Stimulated activated CD4-positive, alpha-beta T cell treated with anti-CD3 and anti-CD28 coated beads, TNF-alpha, amount 100 ng/mL, for 1 hour (primary cell): ENCODE measurements around the gene S100B.

Experiments
- DNase-seq, 3 donors: peaks; one replicate each; pipeline ENCODE4 v3.0.0-alpha.2; 2020; ENCODE audit warnings: low read depth in 3 of 3, low spot score in 1 of 3

Gene S100B

DNA sequence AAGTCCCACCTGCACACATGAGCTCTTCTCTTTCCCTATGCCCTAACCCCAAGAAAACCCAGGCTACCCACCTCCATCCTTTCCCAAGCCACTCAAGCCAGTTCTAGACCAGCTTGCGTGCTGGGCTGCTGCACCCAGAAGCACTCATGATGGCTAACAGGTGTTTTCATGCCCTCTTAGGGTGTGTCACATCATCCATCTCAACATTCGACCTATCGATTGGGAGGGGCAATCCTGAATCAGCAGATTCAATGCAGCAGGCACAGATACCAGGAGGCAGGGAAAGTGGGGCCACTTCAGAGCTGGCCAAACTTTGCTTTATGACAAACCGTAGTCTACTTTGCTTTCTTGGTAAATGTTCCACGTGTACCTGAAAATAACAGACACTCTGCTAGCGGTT lies 24.0 kb upstream of the S100B start:
- DNase-seq: no peak

DNA sequence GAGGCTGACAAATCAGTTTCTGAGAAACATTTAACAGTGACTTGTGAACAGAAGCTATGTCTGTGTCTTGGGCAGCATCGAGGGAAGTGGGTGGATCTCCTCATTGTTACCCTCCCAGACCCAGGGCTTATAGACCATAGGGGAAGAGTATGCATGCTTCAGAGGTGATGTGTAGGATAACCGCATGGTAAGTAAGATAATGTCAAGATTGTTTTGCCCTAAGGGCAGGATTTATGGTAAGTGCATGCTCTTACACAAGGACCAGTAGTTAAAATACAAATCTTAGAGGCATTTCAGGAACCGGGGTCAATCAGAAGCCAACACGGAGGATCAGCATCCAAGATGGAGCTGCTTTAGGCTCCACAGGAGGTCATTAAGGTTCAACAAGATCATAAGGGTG lies 22.8 kb upstream of the S100B start:
- no peak for DNase-seq

DNA sequence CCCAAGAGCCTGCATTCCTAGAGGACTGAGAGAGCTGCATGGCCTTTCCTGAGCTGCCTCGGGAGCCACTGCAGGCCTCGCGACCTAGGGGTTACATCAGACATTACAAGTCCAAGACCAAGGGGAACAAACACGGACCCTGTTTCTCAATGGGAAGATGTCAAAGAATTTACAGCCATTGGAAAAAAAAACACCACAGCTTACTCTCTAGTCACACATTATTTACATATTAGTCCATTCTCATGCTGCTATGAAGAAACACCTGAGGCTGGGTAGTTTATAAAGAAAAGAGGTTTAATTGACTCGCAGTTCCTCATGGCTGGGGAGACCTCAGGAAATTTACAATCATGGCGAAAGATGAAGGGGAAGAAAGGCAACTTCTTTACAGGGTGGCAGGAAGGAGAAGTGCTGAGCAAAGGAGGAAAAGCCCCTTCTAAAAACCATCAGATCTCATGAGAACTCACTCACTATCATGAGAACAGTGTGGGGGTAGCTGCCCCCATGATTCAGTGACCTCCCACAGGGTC lies 22.2 kb upstream of the S100B start:
- no peak for DNase-seq

DNA sequence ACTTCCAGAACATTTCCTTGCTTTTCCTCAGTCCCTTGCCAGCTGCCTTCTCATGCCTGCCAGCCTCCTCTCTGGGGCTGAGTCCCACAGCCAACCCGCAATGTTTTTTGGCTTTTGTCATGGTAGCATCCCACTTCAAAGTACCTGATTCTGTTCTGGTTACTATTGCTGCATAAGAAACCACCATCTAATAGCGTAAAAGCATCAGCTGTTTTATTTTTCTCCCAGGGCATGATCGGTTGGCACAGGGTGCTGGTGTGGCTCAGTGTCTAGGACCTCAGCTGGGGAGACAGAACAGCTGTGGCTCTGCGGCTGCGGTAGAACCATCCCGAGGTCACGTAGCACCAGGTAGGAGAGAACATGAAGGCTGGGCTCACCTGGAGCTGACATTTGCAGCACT lies 21.7 kb upstream of the S100B start:
- DNase-seq: no peak

DNA sequence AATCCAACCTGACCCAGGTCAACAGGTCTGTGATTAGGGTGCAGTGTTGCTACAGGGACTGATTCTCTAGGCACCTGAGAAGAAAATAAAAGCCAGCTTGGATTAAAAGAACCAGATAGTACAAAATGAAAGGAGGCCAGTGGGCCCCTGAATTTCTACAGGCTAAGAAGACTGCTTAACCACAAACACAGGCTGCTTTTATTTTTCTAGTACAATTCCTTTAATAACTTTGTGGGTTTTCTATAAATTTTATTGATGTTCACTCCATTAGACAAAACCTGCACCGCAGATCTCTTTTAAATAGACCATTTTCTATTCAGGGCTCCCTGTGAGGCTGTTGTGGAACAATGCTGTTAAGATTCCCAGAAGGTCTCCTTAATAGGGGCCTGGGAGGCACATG lies 20.9 kb upstream of the S100B start:
- DNase-seq: no peak

DNA sequence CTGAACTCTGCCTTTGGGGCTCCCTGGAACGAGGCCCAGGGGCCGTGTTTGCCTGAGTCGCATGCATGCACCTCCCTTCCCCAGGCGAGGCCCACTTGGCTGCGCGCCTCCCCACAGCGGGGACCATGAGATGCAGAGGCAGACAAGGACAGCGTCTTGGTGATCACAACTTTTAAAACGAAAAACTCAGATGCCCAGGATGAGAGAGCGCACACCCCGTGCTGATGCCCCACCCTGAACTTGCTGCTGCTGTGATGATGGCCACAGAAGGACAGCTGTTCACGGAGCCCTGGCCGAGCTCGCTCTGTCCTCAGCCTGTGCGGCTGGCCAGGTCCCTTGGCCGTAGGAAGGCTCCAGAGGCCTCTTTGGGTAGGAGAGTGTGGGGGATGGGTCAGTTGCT lies 19.2 kb upstream of the S100B start:
- DNase-seq: no peak

DNA sequence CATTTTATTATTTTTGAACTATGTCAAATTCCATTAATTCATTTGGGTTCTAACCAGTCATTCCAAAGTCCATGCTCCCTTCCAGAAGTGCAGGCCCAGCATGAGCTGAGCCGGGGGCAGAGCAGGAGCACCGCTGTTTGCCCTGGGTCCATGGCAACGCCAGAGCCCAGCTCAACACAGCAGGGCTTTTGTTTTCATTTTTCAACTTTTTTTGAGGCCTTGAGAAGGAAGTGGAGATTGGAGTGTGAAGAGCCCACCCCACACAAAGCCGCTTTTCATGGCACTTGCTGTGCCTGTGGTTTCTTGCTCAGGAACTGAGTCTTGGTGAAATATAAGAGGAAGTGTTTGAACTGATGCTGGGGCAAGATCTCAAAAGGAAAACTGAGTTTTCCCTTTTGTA lies 17.3 kb upstream of the S100B start:
- DNase-seq: no peak

DNA sequence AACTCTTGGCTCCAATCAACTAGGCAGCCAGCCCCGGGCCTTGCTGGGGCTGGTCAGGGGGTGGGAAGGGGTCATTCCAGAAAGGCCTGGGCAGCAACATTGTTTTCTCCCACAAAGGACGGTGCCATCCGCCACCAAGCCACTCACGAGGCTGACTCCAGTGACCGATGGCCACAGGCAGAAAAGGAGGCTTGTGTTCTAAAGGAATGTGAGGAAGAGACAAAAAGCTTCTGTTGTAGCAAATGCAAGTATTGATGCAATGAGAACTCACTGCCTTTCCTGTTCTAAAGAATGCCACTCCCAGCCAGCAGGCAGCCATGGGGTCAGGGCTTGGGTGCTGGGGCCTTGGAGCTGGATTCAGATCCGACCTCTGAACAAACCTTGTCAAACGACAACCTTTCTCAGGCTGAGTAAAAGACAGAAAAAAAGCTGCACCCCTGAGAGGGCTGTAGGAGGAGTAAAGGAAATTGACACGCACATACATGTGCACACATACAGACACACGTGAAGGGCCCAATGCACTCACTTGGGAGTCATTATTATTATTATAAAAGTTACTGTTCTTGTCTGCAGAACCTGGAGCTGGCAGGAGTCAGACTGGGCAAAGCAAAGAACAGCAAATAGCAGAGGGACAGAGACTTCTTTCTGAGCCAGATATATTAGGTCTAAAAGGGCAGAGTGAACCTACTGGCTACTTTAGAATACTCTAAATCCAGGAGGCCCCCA lies 16.7 kb upstream of the S100B start:
- DNase-seq: no peak

DNA sequence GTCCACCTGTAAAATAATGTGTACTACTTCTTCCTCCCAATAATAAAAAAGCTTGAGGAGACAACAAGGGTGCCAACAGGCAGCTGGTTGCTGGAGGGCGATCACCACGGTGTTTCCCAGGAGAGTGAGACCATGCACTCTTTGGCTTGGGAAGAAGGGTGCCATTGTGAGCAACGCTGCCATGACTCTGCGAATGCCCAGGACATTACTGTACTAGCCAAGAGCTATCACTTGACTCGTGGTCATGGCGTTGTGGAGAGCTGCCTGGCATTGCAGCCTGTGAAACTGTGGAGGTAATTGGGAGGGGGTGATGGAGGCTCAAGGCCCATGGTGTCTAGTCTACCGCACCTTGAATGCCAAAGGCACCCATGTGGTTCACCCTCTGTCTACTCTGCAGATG lies 16.0 kb upstream of the S100B start:
- no peak for DNase-seq

DNA sequence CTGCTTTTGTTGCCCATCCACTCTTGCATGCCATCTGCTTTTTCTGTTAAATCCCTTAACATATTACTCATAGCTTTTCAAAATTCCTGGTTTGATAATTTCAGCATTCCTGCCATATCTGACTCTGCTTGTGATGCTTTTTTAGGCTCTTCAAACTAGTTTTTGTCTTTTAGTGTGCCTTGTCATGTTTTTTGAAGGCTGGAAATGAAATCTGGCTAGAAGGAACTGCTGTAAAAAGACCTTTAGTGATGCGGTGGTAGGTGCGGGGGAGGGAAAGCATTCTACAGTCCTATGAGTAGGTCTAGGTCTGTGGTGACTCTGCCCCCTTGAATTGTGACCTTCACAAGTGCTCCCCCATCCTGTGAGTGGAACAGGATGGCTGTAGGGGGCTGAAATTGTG lies 15.0 kb upstream of the S100B start:
- no peak for DNase-seq

DNA sequence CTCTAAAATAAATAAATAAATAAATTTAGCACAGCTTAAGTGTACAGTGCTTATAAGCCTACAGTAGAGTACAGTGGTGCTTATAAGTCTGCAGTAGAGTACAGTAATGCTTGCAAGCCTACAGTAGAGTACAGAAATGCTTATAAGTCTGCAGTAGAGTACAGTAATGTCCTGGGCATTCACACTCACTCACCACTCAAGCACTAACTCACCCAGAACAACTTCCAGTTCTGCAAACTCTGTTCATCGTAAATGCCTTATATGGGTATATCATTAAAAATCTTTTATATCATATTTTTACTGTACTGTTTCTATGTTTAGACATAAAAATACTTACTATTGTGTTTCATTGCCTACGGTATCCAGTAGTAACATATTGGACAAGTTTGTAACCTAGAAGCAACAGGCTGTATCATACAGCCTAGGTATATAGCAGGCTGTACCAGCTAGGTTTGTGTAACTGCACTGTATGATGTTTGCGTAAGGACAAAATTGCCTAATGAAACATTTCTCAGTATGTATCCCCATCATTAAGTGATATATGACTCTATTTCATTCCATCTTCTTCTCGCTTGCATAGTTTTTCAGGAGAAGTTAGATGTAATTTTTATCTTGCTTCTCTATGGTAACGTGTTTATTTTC lies 14.0 kb upstream of the S100B start:
- DNase-seq: no peak

DNA sequence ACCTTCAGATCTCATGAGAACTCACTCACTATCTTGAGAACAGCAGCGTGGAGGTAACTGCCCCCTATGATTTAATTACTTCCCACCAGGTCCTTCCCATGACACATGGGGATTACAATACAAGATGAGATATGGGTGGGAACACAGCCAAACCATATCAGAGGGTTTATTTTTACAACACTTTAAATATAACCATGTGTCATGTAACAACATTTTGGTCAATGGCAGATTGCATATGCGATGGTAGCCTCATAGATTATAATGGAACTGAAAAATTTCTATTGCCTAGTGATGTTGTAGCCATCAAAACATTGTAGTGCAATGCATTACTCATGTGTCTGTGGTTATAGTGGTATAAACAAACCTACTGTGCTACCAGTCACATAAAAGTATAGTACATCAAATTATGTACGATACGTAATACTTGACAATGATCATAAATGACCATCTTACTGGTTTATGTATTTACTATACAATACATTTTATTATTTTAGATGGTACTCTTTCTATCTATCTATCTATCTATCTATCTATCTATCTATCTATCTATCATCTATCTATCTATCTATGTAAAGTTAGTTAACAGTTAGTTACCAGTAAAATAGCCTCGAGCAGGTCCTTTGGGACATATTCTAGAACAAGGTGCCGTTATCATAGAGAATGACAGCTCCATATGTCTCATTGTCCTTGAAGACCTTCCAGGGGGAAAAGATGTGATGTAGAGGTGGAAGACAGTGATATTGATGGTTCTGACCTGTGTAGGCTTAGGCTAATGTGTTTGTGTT lies 12.6 kb upstream of the S100B start:
- DNase-seq: no peak

DNA sequence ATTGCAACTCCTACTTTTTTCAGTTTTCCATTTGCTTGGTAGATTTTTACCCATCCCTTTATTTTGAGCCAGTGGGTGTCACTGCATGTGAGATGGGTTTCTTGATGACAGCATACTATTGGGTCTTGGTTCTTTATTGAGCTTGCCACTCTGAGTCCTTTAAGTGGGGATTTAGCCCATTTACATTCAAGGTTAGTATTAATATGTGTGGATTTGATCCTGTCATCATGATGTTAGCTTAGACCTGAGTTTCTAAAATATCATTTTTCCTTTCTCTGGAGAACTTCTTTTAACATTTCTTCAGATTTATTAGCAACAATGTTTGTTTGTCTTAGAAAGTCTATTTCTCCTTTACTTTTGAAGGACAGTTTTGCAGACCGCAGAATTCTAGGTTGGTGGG lies 11.8 kb upstream of the S100B start:
- no peak for DNase-seq

DNA sequence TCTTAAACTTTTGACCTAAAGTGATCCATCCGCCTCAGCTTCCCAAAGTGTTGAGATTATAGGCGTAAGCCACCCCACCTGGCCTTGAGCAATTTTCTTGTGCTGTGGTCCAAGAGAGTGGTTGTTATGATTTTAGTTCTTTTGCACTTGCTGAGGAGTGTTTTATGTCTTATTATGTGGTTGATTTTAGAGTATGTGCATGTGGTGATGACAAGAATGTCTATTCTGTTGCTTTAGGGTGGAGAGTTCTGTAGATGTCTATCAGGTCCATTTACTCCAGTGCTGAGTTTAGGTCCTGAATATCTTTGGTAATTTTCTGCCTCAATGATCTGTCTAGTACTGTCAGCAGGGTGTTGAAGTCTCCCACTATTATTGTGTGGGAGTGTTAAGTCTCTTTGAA lies 11.2 kb upstream of the S100B start:
- no peak for DNase-seq

DNA sequence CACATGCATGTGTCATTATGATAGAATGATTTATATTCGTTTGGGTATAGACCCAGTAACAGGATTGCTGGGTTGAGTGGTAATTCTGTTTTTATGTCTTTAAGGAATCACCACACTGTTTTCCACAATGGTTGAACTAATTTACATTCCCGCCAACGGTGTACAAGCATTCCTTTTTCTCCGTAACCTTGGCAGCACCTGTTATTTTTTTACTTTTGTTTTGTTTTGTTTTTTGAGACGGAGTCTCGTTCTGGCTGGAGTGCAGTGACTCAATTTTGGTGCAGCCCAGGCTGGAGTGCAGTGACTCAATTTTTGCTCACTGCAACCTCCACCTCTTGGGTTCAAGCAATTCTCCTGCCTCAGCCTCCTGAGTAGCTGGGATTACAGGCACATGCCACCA lies 8.5 kb upstream of the S100B start:
- no peak for DNase-seq

DNA sequence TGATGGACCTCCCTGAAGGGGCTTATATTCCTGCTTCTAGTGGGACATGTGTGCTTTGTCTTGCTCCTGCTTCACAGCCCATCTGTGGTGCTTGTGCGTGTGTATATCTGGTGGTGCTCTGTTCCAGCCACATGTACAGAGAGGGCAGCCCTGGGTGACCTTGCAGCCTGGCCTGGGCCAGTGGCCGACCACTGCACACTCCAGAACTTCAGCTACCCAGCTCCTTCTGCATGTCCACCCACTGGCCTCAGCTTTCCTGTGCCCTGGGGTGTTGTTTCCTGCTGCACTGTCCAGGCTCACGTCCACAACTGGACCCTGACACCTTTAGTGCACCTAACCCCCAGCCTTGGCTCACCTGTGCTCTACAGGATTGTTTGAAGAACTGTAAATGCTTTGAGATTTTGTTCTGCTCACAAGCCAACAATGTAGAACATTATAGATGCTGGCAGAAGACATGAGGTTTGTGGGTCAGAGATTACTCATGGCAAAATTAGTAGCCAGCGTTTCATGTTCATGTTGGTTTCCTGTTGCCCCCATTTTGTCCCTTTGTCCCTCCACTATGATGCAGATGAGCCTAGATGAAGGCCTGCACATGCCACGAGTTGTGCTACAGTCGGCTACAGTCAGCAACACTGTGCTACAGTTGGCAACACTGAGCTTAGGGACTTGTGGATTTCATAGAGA lies 5.3 kb upstream of the S100B start:
- no peak for DNase-seq

DNA sequence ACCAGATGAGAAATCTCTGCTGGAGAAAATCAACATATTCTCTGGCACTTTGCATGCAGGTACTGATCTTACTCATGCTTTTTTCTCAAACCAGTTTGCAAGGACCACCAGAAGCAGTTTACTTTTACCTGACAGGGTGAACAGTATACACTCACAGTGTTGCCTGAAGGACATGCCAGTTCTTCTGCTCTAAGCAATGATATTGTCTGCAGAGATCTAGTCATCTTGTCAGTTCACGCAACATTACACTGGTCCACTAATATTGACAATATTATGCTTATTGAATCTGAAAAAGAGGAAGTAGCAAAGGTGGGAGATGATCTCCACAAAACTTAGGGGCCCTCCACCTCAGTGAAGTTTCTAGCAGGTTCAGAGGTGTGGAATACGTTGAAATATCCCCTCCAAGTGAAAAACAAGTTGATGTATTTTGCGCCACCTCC lies 3.8 kb upstream of the S100B start:
- DNase-seq: no peak

DNA sequence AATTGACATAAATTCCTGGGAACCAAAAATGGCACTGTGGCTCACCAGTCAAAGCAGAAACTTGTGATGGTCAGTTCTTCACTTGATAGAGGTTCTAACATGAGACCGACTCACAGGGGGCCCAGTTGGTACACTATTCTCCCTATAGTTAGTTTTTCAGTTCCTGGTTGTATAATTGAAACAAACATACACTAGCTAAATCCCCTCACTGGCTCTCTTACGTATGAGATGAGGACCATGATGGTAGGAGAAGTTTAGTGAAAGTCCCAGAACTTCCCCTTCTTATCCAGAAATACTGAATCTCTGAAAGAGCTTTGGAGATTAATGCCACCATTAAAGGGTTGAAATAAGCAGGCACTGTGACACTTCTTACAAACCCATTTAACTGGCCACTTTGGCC lies 2.8 kb upstream of the S100B start:
- DNase-seq: no peak

DNA sequence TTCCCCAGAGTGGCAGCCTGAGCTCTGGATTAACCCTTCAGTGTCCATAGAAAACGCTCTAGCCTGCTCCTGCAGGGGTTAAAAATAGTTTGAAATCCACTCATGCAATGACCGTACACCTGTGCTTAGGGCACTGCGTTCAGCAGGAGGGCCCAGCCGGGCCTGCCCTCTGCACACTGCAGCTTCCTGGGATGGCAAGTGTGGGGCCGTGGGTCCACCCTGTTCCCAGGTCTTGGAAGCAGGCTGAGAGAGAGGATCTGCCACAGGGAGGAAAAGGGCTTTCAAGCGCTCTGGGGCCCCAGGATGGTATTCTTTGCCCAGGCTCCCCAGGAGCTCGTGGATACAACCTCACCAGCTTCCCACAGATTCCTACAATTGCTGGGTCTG lies 1.5 kb upstream of the S100B start:
- DNase-seq: no peak

DNA sequence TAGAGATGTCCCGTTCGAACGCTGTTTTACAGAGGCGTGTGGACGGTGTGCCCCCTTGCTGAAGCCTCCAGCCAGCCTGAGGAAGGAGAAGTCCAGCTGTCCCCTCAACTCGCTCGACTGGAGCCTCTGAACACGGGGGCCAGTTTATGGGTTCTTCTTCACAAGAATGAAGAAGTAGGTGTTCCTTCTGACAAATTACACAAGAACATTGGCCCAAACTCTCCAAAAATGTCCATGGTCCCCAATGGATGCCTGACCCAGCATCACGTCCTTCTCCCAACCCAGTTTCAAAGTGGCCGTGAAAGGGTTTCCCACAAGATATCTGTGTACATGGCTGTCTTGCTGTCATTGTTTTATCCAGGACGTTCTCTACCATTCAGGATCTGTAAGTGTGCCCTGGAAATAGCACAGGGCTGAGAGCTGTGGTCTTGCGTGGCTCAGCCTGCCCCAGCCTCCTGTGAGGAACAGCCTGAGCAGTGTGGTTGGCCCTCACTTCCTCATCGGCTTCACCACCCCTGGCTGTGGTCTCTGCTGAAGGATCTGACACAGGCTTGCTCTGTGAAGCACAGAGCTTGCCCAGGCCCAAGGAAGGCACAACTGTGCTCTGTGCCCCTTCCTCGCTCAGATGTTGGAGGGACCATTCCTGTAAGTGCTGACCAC lies 1.0 kb upstream of the S100B start:
- DNase-seq: peak in 1 of 3 donors; percentile 16

DNA sequence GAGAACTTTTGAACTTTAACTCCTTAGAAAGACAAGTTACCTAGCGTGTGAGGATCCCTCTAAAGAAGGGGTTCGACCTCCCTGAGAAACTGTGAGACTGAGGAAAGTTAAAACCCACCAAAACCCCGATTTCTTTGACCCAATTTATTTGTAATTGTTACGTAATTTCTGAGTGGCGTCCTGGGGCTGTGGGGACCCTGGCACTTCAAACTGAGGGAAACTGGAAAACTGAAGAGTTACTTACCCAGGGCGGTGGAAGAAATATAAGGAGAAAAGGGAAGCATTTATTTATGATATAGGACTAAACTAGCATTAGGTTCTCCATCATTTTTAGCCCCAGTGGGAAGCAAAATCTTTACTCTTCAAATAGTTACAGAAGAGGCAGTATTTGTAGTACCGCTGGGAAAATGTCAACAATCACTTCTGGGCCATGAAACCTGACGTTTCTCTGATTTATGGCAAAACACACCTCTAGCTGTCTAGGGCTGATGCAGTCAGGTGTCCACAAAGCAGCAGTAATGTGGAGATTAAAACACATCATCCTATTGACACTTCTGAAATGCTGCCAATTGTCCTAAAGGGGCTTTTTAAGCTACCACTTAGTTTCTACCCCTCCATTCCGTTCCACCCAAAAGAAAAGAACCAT lies 430 bp downstream of the S100B start:
- DNase-seq: no peak
